BE2C (cell line): ENCODE data around the gene SKP1.

Experiments
- DNase-seq: peaks from one replicate; pipeline ENCODE4 v3.0.0-alpha.2; 2020
- H3K27me3 ChIP-seq: fragments of 250-450 bp; sonication (Bioruptor Pico); 2 replicates; pipeline ENCODE4 v1.5.1; 2020; ENCODE audit warnings: mild to moderate bottlenecking
- H3K36me3 ChIP-seq: fragments of 250-450 bp; sonication (Bioruptor Pico); 2 replicates; pipeline ENCODE4 v1.5.1; 2020; ENCODE audit warnings: mild to moderate bottlenecking
- H3K4me1 ChIP-seq: fragments of 250-450 bp; sonication (Bioruptor Pico); 2 replicates; pipeline ENCODE4 v1.5.1; 2020
- H3K4me3 ChIP-seq: 2 replicates; pipeline ENCODE4 v1.5.1; 2011; ENCODE audit warnings: low read depth, low read length
- H3K9me3 ChIP-seq: fragments of 250-450 bp; sonication (Bioruptor Pico); 2 replicates; pipeline ENCODE4 v1.5.1; 2020
- TF ChIP-seq, protein P1 (sequence below): IDR thresholded peaks from 2 replicates; pipeline ENCODE4 v1.5.1; 2012; ENCODE audit warnings: mild to moderate bottlenecking, low read depth, low read length

The SKP1 gene

GRCh38 chr5:134178096-134178419 lies 1.3 kb upstream of the SKP1 start:
- Histone ChIP-seq H3K27me3 (no peaks in the 10 kb centered on the region), H3K4me1 (peaks cover 6% of the 10 kb centered on the region; the same call in 1 of the 2 replicates), H3K4me3 (no peak overlapping the region), H3K9me3 (no peaks in the 10 kb centered on the region), H3K36me3 (peaks cover 7% of the 10 kb centered on the region)
- TF ChIP-seq, protein P1, sequence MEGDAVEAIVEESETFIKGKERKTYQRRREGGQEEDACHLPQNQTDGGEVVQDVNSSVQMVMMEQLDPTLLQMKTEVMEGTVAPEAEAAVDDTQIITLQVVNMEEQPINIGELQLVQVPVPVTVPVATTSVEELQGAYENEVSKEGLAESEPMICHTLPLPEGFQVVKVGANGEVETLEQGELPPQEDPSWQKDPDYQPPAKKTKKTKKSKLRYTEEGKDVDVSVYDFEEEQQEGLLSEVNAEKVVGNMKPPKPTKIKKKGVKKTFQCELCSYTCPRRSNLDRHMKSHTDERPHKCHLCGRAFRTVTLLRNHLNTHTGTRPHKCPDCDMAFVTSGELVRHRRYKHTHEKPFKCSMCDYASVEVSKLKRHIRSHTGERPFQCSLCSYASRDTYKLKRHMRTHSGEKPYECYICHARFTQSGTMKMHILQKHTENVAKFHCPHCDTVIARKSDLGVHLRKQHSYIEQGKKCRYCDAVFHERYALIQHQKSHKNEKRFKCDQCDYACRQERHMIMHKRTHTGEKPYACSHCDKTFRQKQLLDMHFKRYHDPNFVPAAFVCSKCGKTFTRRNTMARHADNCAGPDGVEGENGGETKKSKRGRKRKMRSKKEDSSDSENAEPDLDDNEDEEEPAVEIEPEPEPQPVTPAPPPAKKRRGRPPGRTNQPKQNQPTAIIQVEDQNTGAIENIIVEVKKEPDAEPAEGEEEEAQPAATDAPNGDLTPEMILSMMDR: no peak
- no peak for DNase-seq

DNA sequence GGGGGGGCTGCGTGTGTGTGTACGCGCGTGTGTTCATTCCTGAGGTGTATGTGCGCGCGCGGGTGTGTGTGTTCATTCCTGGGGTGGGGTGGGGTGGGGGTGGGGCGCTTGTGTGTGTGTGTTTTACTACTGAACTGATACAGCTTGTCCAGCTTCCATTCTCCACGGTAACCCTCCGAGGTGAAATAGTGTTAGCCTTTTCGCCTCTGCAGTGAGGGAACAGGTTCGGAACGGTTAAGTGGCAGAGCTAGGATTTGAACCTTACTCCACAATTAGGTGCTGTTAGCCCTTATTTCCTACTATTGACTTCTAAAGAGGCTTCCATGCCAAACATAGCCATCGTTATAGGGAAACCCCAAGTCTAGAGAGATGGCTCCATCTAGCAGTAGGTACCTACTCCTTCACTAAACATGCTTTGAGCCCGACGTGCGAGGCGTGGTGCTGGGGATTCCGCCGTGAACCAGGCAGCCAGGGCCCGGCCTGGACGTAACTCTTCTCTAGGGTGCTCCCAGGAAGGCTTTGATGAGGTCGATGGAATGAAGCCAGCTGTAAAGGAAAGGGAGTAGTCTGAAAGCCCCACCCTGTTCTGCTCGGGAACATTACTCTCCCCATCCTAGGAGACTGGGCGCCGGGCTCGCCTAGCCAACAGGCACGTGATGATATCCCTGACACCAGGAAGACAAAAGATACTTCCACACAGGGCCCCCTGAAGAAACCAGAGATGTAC lies 782 bp upstream of the SKP1 start:
- TF ChIP-seq, protein P1: no peak
- DNase-seq: no peak
- peaks cover 10% of the 10 kb centered on the region for H3K36me3 ChIP-seq
- peak overlapping the region; percentile 92 for H3K4me3 ChIP-seq
- no peaks in the 10 kb centered on the region for H3K9me3 ChIP-seq
- no peaks in the 10 kb centered on the region for H3K27me3 ChIP-seq
- H3K4me1 ChIP-seq: peaks cover 6% of the 10 kb centered on the region; the same call in 1 of the 2 replicates

DNA sequence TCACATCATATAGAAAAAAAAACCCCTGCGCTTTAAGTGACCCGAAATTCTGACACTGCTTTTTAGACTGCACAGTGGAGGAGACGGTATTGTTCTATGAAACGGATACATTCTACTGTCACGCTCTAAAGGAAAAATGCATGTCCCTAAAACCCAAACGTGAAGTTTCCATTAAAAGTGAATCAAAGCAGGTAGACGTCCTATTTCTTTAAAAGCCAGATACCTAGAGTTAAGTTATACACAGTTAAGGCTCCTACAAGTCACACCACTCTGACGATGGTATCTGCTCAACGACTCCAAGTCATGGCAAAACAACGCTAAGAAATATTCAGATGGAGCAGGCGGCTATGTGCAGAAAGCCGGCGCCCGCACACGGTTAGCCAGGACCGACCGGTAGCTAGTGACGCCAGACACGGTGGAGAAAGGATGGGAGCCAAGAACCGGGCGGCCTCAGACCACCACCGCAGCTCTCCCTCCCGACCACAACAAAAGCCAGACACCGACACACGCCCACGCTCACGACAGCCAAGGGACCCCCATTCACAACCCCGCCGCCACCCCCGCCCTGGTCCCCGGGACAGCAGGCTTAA lies 734 bp downstream of the SKP1 start:
- DNase-seq: no peak

GRCh38 chr5:134174841-134175839 lies 1.6 kb downstream of the SKP1 start:
- DNase-seq: no peak
- no peaks in the 10 kb centered on the region for H3K27me3 ChIP-seq
- no peaks in the 10 kb centered on the region for H3K9me3 ChIP-seq
- peaks cover 34% of the 10 kb centered on the region for H3K36me3 ChIP-seq
- H3K4me1 ChIP-seq: peaks cover 6% of the 10 kb centered on the region; the same call in 1 of the 2 replicates
- H3K4me3 ChIP-seq: peak overlapping the region; percentile 92
- TF ChIP-seq, protein P1: no peak

More for the DNA sequence above, 734 bp downstream of the SKP1 start:
- TF ChIP-seq, protein P1: no peak
- peak overlapping the region; percentile 92 for H3K4me3 ChIP-seq
- peaks cover 6% of the 10 kb centered on the region; the same call in 1 of the 2 replicates for H3K4me1 ChIP-seq
- H3K9me3 ChIP-seq: no peaks in the 10 kb centered on the region
- no peaks in the 10 kb centered on the region for H3K27me3 ChIP-seq
- peaks cover 25% of the 10 kb centered on the region for H3K36me3 ChIP-seq

DNA sequence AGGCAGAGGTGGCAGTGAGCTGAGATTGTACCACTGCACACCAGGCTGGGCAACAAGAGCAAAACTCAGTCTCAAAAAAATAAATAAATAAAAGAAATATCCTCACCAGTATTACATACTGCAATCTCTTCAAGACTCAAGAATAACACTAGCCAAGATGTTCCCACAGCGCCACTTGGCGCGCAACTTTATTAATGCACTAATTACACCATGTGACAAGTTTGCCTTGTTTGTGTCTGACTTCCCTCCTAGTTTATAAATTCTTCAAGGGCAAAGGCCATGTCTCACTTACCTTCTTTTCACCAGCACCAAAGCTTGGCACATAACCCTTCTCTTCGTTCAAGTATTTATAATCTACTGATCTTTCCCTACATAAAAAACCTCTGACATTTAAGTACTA lies 4.8 kb downstream of the SKP1 start:
- no peaks in the 10 kb centered on the region for H3K27me3 ChIP-seq
- TF ChIP-seq, protein P1: no peak
- H3K36me3 ChIP-seq: peaks cover 61% of the 10 kb centered on the region
- H3K4me1 ChIP-seq: peaks cover 6% of the 10 kb centered on the region; the same call in 1 of the 2 replicates
- DNase-seq: no peak
- H3K4me3 ChIP-seq: no peak overlapping the region
- no peaks in the 10 kb centered on the region for H3K9me3 ChIP-seq
